SK-MEL-5 (cell line): ENCODE results near the gene KRTAP13-3. TPM values are rescaled to one million over a fixed set of nuclear protein-coding genes. Genes with fewer than 3 reads are reported as not detected.

Experiments used
- DNase-seq: peaks from one replicate; pipeline ENCODE4 v3.0.0-alpha.2; 2016; ENCODE audit warnings: low read depth, low spot score
- in situ Hi-C: cut with HindIII; loops from 2 replicates; pipeline ENCODE4 v1.10.0; 2016; ENCODE audit warnings: low sequenced_read_pairs, high pct_unique_total_duplicates, low pct_unique_long_range_greater_than_20kb
- polyA plus RNA-seq, 2 experiments: library from polyadenylated mRNA; depleted of rRNA; stranded (reverse); fragments of >200 nt; gene quantifications; 2 replicates each; pipeline ENCODE4 v1.2.3, GENCODE V29; 2015
- total RNA-seq: library from RNA; depleted of rRNA; stranded (reverse); fragments of >200 nt; shearing (Covaris generic); gene quantifications from 2 replicates; pipeline ENCODE4 v1.2.3, GENCODE V29; 2014; rRNA removed

KRTAP13-3 gene, protein sequence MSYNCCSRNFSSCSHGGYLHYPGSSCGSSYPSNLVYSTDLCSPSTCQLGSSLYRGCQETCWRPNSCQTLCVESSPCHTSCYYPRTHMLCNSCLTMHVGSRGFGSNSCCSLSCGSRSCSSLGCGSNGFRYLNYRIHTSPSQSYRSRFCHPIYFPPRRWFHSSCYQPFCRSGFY
- total RNA-seq: not detected in 2 replicates
- polyA plus RNA-seq (2015; cell fraction: cytosol; rRNA removed): not detected in 2 replicates
- polyA plus RNA-seq (2015; cell fraction: nucleus; rRNA removed): not detected in 2 replicates

DNA sequence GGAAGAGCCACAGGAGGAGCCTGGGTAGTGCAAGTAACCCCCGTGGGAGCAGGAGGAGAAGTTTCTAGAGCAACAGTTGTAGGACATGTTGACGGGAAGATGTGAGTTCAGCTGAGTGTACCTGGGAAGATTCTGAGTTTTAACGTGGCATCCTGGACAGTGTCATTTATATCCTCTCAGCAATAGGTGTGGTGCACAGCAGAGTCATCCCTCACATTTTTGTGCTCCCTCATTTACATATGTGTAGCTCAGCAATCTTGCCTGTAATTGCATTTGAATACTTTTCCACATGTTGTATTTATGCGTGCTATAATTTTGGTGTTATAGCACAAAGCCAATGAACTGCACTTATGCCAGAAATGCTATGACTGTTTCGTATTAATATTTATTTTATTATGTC, at the start of gene KRTAP13-3:
KRTAP13-3 (minus strand) TSS at position 101 of the 400 bp plus-strand sequence; CDS start at position 87, 14 bp downstream.
- no peak for DNase-seq
- in situ Hi-C loops: no loop called here

DNA sequence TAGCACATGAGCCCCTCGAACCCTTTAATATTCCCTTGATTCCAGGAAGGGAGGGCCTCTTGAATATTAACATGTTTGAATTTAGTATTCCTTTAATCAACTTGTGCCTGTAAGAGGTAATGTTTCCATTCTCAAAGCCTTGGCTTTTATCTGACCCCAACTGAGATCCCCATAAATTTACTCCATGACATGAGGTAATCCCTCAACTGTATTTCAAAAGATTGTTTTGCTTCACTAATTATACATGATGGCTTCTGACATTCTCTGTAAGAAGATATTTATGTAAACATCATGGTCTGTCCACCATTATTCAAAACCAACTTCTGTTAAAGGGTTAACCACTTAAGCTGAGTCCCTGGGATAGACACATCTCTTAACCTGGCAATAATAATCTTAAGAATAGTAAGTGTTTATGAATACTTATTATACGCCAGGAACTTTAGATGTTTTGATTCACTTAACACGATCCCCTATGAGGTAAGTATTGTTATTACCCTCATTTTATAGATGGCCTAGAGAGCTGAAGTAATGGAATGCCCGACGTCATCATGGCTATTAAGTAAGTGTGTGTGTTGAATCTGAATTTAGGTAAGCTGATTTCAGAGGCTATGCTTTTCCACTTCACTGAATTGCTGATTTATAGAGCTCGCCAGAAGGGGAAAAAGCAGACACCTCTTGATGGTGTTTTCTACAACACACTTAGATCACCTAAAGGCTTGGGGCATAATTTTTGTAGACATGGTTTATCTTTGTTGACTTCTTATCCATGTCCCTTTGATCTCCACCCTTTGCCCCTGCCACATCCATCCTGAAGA, 43.4 kb upstream of the KRTAP13-3 start:
- in situ Hi-C loops: no loop called here
- DNase-seq: no peak

DNA sequence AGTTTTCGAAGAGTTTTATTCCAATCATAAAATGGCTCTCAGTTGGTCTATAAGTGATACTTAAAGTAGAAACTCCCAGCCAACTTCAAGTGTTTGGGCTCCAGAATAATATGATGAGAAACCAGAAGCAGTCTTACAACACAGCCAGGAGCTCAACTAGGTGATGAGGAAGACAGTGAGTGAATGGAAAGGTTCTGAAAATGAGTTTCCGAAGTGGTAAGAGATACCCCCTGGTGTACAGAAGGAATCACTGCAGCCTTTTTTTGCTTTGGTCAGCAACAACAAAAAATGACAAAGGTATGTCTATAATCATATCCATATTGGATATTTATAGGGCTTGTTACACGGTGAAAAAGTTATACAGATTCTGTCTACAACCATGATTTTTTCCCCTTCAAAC, 38.0 kb upstream of the KRTAP13-3 start:
- peak; percentile 39 for DNase-seq
- in situ Hi-C loops: no loop called here

DNA sequence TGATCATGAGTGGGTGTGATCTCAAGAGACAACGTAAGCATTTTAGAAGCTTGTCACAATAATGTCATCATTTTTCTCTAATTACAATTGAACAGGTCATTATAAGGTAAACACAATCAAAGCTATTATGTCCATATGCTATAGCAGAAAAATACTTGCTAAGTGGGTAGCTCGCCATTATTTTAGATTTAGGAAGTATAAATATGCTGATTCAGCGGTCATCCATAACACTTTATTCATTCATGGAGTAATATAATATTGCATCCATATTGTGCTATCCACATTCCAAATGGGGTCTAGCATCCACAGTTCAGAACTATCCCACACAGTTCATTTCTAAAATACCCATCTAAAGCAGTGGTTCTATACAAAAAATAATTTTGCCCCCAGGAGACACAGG, 22.8 kb upstream of the KRTAP13-3 start:
- no peak for DNase-seq
- in situ Hi-C loops: no loop called here

DNA sequence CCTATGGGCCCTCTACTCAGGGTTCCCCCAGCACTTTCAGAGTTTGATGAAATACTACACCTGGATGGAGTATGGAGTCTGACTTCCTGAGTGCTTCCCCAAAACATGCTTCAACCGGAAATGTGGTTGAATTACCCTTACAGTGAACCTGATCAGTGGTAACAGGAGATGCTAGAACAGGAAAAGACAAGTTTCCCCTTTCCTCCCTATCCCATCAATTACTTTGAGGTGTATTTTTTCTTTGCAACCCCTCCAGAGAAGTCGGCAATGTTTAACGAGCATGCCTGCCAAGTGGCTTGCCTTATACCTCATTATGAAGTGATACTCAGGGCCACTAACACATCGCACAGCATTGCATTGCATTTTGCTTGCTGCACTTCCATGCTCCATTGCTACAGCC, 21.3 kb upstream of the KRTAP13-3 start:
- in situ Hi-C loops: no loop called here
- DNase-seq: no peak

DNA sequence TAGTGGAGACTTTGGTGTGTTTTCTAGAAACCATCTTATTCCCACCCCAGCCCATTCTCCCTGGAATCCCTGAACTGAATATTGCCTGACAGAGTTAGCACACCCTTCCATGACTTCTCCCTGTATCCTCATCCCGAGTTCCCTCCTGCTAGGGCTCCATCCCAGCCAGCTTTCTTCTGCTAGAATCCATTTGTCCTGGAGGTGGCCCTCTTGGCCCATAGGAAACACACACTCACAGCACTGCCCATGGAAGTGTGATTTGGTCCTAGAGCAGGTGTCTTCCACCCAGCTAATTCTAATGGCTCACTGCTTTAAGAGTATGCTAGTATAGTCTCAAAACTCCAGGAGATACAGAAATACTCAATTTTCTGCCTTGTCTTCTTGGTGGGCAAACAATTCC, 18.5 kb upstream of the KRTAP13-3 start:
- in situ Hi-C loops: no loop called here
- peak; percentile 72 for DNase-seq

DNA sequence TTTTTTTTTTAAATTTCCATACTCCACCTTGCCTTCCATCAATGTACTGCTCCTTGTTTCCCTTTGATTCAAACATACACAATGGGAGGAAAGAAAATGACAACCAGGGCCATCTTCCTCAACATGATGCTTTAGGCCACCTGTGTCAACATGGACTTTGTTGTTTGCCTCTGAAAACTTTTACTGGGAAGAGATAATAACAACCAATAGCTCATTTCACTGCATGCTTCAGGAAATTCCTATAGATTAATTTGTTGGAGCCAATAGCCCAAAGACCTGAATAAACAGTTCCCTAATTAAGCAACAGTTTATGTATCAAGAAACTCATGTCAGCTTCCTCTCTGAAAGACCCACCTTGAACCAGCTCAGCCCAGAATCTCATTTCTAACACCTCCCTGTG, 17.5 kb upstream of the KRTAP13-3 start:
- in situ Hi-C loops: no loop called here
- DNase-seq: no peak

DNA sequence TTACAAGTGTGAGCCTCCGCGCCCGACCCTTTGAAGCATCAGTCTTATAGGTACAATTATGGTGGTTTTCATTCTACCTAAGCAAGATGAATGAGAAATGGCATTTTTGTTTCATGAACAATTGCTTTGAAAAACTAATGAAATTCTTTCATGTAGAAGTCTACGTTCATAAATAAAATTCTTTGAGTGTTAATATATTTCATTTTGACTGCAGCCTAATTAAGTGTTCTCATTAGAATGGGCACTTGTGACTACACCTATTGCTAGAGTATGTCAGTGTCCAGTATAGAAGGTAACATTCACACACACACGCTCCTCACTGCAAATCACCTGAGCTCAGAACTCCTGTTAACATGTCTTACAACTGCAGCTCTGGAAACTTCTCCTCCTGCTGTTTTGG, 14.2 kb upstream of the KRTAP13-3 start, which contains the start of gene KRTAP15-1:
KRTAP15-1 (plus strand) TSS at position 301 of the 400 bp plus-strand sequence; CDS start at position 354, 53 bp downstream.
- in situ Hi-C loops: no loop called here
- no peak for DNase-seq

DNA sequence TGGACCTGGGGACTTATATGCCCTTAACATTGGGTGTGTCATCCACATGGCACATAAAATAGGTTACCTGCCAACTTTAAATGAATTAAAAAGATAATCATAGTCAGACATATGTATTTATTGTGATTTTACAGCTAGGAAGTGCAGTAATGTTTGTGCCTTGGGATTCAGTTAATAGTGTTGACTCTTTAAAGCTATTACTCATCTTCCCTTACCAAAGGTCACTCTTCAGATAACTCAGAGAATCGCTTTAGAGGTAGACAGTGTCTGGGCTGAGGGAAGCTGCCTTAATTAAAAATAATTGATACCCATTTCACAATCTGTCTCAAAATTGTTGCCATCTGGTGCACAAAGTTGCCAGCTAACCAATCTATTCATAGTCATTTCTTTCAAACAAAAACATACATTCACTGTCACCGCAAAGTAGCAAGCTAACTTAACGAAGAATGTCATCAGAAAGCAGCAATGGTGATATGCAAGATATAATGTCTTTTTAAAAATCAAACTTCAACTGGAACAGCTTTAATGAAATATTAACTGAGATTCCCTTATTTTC, 11.4 kb upstream of the KRTAP13-3 start:
- in situ Hi-C loops: no loop called here
- DNase-seq: no peak

DNA sequence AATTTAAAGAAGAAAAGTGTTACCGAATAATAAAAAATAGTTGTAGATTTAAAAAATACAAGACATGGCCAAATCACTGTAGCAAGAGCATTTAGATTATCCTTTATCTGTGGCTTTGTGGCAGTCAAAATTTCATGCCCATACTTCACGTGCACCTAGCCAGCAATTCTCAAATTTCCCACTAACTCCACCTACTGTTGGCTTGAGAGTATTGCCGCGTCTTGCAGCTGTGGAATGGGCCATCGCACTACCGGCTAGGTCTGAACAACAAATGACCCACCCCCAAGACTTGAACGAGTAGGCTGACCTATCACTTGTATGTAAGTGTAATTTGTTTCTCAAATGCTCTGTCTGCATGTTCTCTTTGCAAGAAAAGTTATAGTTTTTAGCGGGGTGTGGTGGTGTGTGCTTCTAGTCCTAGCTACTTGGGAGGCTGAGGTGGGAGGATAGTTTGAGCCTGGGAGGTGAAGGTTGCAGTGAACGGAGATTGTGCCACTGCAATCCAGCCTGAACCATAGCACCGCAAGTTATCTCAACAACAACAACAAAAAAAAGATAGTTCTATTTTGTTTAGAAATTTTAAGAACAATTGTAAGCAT, 8.4 kb upstream of the KRTAP13-3 start:
- in situ Hi-C loops: no loop called here
- DNase-seq: peak; percentile 75

DNA sequence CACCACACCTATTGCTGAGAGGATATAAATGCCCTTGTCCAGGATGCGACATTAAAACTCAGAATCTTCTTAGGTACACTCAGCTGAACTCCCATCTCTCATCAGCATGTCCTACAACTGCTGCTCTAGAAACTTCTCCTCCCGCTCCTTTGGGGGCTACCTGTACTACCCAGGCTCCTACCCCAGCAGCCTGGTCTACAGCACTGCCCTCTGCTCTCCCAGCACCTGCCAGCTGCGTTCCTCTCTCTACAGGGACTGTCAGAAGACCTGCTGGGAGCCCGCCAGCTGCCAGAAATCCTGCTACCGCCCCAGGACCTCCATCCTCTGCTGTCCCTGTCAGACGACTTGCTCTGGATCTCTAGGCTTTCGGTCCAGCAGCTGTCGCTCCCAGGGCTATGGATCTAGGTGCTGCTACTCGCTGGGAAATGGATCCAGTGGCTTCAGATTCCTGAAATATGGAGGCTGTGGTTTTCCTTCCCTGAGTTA, 4.5 kb upstream of the KRTAP13-3 start, which contains the start of gene KRTAP13-4:
KRTAP13-4 (plus strand) TSS at position 51 of the 486 bp plus-strand sequence; CDS start at position 107, 56 bp downstream.
- no peak for DNase-seq
- in situ Hi-C loops: no loop called here

DNA sequence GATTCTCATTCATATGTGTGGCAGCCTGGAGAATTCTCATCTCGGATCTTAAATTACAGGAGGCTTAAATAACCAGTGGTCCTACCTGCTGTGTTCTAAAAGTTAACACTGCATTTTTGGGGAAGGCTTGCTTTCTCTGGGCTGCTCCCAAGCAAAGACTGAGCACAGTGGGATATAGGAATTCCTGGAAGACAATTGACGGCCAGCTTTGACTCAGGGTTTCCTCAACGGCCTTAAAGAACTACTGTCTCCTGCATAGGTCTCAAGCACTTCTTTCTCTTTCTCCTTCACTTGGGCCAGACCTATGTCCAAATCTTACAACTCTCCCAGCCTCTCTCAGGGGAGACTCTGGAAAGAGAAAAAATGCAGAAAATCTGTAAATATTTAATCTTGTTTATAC, 1.0 kb upstream of the KRTAP13-3 start:
- in situ Hi-C loops: no loop called here
- no peak for DNase-seq

DNA sequence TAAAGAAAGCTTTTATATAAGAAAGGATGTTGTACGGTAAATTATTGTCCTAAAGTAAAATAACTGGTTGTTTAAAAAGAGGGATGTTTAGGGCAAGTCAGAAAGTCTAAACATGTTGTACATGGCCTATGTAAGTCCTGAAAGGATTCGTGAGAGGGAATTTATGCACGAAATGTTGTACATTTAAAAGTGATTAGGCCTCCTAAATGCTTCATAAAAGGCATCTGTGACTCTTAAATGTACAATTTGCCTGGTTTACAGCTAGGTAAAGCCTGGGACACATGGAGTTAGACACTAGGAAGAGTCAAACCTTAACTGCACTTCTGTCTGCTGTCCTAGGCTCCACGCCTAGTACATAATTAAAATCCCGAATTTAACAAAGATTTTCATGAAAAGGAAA, 9.7 kb downstream of the KRTAP13-3 start:
- in situ Hi-C loops: no loop called here
- no peak for DNase-seq

DNA sequence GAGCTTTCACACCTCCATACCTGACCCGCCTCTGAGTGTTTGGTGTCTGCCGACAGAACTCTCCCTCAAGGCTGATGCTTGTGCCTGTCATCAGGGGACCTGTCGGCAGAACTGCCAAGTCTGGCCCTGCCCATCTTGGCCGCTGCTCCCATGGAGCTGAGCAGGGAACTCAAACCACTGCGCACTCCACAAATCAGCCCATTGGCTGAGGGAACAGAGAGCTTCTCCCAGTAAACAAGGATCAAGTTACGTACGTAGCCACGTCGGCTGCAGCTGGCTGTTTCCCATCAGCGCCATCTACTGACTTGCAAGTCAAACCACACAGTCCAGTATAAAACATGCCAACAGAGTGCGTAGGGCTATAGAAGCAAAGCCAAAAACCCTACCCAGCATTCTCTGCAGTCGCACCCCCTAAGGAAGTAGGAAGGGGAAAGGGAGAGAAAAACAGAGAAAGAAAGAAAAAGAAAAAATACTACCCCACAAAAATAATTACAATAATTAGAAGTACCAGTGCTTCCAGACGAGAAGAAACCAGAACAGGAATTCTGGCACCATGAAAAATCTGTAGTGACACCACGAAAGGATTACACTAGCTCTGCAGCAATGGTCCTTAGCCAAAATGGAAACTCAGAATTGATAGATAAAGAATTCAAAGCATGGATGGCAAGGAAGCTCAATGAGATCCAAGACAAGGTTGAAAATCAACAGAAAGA, 16.8 kb downstream of the KRTAP13-3 start:
- DNase-seq: peak; percentile 95
- in situ Hi-C loops: no loop called here

DNA sequence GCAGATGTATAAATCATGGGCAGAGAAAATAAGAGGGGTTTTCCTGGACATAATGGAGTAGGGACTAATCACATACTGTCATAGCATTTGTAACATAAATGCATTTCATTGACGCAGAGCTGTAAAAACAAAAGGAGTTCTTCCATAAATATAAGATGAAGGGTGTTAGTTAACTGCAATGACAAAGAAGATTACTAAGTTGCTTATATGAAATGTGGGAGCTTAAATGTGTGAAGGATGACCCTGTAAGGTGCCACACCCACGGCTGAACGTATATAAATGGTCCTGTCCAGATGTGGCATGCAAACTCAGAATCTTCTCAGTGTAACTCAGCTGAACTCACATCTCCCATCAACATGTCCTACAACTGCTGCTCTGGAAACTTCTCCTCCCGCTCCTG, 30.0 kb downstream of the KRTAP13-3 start, which contains the start of gene KRTAP13-1:
KRTAP13-1 (plus strand) TSS at position 301 of the 400 bp plus-strand sequence; CDS start at position 357, 56 bp downstream.
- in situ Hi-C loops: no loop called here

DNA sequence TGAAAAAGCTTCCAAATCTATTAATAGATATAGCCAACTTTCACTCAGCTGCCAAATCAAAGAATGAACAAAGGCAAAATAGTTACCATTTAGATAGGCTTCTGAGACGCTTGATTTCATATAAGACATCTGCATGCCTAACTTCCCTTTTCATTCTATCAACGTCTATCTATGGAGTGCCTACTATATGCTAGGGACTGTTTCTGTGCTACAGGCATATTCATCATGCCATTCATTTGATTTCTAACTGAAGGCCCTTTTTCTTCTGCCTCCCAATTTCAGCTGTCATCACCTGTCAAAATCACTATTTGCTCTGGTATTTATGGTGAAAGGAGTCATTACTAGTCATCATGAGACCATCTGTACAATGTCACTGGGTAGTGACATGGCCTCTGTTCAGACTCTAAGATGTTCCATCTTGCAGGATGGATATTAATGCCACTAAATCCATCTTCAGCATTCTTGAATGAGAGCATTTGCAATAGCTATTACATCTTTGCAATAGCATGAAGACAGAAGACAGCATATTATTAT, 34.2 kb downstream of the KRTAP13-3 start:
- in situ Hi-C loops: no loop called here

More for the DNA sequence above, 30.0 kb downstream of the KRTAP13-3 start, which contains the start of gene KRTAP13-1:
- no peak for DNase-seq

DNA sequence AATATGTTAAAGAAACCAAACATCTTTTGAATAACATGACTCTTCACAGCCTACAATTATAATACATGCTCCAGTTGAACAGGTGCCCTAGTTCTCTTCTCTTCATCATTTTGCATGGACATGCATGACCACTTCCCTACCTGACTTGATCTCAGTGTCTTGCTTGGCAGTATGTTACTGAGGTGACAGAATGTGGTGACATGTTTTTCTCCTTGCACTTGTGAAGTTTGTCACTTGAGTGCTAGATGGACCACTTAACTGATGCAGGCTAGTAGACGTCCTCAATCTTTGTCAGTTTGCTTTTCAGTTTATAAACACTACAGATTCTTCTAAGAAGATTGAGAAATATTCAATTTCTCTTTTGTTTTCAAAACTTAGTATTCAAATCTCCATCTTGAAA, 43.5 kb downstream of the KRTAP13-3 start:
- no peak for DNase-seq

More for the DNA sequence above, 34.2 kb downstream of the KRTAP13-3 start:
- DNase-seq: no peak

More for the DNA sequence above, 43.5 kb downstream of the KRTAP13-3 start:
- in situ Hi-C loops: no loop called here
